ENCODE measurements around the gene VWC2L.

- TF ChIP-seq EZH2phosphoT487 (IDR thresholded peaks at IDR 0.05; ENCODE audit: insufficient read depth, low read depth), result no peak
- no peak for TF ChIP-seq EZH2 (IDR thresholded peaks at IDR 0.05; ENCODE audit: insufficient read depth, poor library complexity, severe bottlenecking)
Measured at GRCh38 chr2:214361116-214361515, 49.7 kb upstream of the VWC2L start.
